Measurements from ENCODE around the gene CDK5.

The CDK5 gene

DNA sequence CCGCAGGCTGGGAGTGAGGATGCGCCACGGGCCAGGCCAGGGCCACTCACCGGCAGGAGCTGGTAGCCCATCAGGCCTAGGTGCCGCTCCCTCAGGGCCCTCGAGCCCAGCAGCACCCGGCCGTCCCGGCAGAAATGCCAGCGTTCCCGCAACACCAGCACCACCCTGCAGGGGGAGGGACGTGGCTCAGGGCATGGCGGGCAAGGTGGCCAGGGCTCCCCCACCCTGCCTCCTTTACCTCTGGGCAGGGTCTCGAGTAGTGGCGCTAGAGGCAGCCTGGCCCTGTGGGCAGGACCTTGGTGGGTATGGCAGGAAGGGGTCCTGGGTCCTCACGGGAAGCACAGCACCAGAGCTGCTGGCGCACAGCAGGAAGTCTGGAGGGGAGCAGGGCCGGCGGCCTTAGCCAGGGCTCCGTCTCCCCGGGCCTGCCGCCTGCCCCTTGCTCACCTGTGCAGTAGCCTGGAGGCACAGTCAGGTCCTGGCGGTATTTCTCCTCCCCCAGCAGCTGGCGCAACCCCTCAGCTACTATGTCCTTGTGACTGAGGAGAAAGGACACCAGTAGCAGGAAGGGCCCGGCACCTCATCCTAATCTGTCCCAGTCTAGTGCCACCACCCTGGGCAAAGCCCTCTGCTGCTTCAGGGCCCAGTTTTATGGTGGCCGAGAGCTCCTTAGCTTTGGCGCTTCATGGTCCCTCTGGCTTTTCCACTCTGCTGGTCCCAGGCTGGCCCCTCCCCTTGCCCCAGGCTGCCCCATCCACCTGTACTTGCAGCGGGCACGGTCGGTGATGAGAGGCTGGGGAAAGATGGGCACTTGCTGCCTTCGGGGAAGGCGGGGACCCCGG lies 19.4 kb upstream of the CDK5 start:
- no peak overlapping the region for H3K4me3 ChIP-seq (ENCODE audit: low read length)
- no peaks in the 10 kb centered on the region for H3K9me3 ChIP-seq (ENCODE audit: control insufficient read depth, low read length)
- H3K9ac ChIP-seq (ENCODE audit: low read length), result no peak overlapping the region
- H3K27me3 ChIP-seq (ENCODE audit: control insufficient read depth, insufficient read depth, low read length), result no peaks in the 10 kb centered on the region
- peaks cover 11% of the 10 kb centered on the region for H3K36me3 ChIP-seq (ENCODE audit: control insufficient read depth, insufficient read depth, low read length)
- peaks cover 38% of the 10 kb centered on the region for H3K4me1 ChIP-seq (ENCODE audit: control insufficient read depth, insufficient read depth, low read length)

DNA sequence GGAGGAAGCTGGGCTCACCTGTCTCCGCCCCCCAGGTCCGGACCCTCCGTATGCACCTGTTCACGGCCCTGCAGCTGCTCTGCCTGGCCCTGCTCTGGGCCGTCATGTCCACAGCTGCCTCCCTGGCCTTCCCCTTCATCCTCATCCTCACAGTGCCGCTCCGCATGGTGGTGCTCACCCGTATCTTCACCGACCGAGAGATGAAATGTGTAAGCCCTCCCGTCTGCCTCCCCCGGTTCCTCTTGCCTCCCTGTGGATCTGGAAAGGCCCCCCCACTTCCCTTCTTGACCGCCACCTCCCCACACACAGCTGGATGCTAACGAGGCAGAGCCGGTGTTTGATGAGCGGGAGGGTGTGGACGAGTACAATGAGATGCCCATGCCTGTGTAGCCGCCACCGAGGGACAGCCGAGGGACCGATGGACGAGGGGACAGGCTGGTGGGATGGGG lies 18.3 kb upstream of the CDK5 start:
- Histone ChIP-seq H3K9ac (ENCODE audit: low read length) (no peak overlapping the region), H3K36me3 (ENCODE audit: control insufficient read depth, insufficient read depth, low read length) (peaks cover 11% of the 10 kb centered on the region)

DNA sequence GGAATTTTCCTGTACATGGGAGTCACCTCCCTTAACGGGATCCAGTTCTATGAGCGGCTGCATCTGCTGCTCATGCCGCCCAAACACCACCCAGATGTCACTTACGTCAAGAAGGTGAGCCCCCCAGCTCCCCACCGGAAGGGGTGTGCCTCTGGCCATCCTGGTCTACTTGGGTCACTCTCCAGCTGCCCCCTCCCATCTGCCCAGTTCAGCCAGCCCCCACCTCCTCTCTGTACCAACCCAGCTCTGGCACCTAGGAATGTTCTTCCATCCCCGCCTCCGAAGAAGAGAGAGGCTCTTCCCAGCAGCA lies 17.9 kb upstream of the CDK5 start:
- Histone ChIP-seq H3K4me3 (ENCODE audit: low read length) (no peak overlapping the region), H3K4me1 (ENCODE audit: control insufficient read depth, insufficient read depth, low read length) (peaks cover 24% of the 10 kb centered on the region), H3K36me3 (ENCODE audit: control insufficient read depth, insufficient read depth, low read length) (peaks cover 11% of the 10 kb centered on the region), H3K9me3 (ENCODE audit: control insufficient read depth, low read length) (no peaks in the 10 kb centered on the region), H3K9ac (ENCODE audit: low read length) (no peak overlapping the region), H3K27me3 (ENCODE audit: control insufficient read depth, insufficient read depth, low read length) (no peaks in the 10 kb centered on the region)

More for the DNA sequence above, 18.3 kb upstream of the CDK5 start:
- Histone ChIP-seq H3K9me3 (ENCODE audit: control insufficient read depth, low read length) (no peaks in the 10 kb centered on the region), H3K27me3 (ENCODE audit: control insufficient read depth, insufficient read depth, low read length) (no peaks in the 10 kb centered on the region), H3K4me3 (ENCODE audit: low read length) (no peak overlapping the region), H3K4me1 (ENCODE audit: control insufficient read depth, insufficient read depth, low read length) (peaks cover 27% of the 10 kb centered on the region)

DNA sequence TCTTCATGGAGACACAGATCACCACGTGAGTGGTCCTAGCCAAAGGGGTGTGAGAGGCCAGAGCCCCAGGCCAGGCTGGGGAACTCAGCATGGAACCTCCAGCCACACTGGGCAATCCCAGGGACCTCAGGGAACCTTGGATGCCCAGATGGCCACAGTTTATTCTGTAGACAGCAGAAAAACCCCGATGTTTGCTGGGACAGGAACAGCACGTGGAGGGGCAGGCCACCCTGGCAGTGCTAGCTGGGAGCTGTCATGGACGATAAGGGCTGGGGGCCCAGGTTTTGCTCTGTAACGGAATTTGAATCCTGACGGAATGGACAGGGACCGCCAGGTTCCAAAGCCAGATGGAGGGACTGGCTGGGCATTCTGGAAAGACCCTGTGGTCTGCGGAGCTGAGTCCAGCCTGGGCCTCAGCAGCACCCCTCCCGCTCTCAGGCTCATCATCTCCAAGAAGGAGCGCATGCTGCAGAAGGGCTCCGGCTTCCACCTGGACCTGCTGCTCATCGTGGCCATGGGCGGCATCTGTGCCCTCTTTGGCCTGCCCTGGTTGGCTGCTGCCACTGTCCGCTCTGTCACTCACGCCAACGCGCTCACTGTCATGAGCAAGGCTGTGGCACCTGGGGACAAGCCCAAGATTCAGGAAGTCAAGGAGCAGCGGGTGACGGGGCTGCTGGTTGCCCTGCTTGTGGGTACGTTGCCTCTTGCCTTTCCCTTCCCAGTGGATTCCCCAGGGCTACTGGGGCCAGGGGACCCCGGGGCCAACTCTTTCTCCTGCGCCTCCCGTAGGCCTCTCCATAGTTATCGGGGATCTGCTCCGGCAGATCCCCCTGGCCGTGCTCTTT lies 17.3 kb upstream of the CDK5 start:
- H3K4me1 ChIP-seq (ENCODE audit: control insufficient read depth, insufficient read depth, low read length), result peaks cover 23% of the 10 kb centered on the region
- H3K4me3 ChIP-seq (ENCODE audit: low read length), result no peak overlapping the region
- peaks cover 11% of the 10 kb centered on the region for H3K36me3 ChIP-seq (ENCODE audit: control insufficient read depth, insufficient read depth, low read length)
- H3K9me3 ChIP-seq (ENCODE audit: control insufficient read depth, low read length), result no peaks in the 10 kb centered on the region
- H3K9ac ChIP-seq (ENCODE audit: low read length), result no peak overlapping the region
- no peaks in the 10 kb centered on the region for H3K27me3 ChIP-seq (ENCODE audit: control insufficient read depth, insufficient read depth, low read length)

DNA sequence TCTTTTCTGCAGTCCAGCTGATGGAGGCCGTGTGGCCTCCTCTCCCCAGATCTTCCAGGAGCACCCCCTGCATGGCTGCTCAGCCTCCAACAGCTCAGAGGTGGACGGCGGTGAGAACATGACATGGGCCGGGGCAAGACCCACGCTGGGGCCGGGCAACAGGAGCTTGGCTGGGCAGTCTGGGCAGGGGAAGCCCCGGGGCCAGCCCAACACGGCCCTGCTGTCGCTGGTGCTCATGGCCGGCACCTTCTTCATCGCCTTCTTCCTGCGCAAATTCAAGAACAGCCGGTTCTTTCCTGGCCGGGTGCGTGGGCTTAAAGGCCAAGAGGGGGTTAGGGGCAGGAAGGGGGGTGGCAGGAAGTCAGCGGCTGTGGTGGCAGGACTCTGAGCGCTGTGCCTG lies 16.3 kb upstream of the CDK5 start:
- H3K9me3 ChIP-seq (ENCODE audit: control insufficient read depth, low read length), result no peaks in the 10 kb centered on the region
- H3K4me3 ChIP-seq (ENCODE audit: low read length), result no peak overlapping the region
- H3K27me3 ChIP-seq (ENCODE audit: control insufficient read depth, insufficient read depth, low read length), result no peaks in the 10 kb centered on the region
- peaks cover 11% of the 10 kb centered on the region for H3K36me3 ChIP-seq (ENCODE audit: control insufficient read depth, insufficient read depth, low read length)
- H3K9ac ChIP-seq (ENCODE audit: low read length), result no peak overlapping the region
- H3K4me1 ChIP-seq (ENCODE audit: control insufficient read depth, insufficient read depth, low read length), result peaks cover 14% of the 10 kb centered on the region

DNA sequence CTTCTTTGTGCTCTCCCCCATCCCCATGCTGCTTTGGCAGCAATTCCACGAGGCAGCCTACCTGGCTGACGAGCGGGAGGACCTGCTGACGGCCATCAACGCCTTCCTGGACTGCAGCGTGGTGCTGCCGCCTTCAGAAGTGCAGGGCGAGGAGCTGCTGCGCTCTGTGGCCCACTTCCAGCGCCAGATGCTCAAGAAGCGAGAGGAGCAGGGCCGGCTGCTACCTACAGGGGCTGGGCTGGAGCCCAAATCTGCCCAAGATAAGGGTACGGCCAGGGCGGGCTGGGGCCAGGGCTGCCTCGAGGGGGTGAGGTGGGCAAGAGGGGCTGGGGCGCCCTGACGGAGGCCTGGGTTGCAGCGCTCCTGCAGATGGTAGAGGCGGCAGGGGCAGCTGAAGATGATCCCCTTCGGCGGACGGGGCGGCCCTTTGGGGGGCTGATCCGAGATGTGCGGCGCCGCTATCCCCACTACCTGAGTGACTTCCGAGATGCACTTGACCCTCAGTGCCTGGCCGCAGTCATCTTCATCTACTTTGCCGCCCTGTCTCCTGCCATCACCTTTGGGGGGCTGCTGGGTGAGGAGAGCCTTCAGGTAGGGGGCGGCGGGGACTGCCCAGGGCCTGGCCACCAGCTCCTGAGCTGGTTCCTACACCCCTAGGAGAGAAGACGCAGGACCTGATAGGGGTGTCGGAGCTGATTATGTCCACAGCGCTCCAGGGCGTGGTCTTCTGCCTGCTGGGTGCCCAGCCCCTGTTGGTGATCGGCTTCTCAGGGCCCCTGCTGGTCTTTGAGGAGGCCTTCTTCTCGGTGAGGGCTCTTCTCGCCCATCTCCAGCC lies 13.6 kb upstream of the CDK5 start:
- Histone ChIP-seq H3K4me1 (ENCODE audit: control insufficient read depth, insufficient read depth, low read length) (no peaks in the 10 kb centered on the region), H3K36me3 (ENCODE audit: control insufficient read depth, insufficient read depth, low read length) (peaks cover 15% of the 10 kb centered on the region), H3K9me3 (ENCODE audit: control insufficient read depth, low read length) (no peaks in the 10 kb centered on the region), H3K27me3 (ENCODE audit: control insufficient read depth, insufficient read depth, low read length) (no peaks in the 10 kb centered on the region), H3K4me3 (ENCODE audit: low read length) (no peak overlapping the region), H3K9ac (ENCODE audit: low read length) (no peak overlapping the region)

DNA sequence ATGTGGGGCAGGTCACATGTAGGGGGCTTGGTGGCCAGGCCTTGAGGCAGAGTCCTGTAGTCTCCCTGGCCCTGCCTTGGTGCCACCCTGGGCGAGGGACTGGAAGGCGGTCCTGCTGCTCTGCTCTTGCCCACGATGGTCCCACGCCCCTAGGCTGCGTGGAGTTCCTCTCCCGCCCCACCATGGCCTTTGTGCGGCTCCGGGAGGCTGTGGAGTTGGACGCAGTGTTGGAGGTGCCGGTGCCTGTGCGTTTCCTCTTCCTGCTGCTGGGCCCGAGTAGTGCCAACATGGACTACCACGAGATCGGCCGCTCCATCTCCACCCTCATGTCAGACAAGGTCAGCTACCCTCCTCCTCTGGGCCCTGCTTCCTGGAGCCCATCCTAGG lies 12.9 kb upstream of the CDK5 start:
- Histone ChIP-seq H3K4me3 (ENCODE audit: low read length) (no peak overlapping the region), H3K27me3 (ENCODE audit: control insufficient read depth, insufficient read depth, low read length) (no peaks in the 10 kb centered on the region), H3K36me3 (ENCODE audit: control insufficient read depth, insufficient read depth, low read length) (peaks cover 16% of the 10 kb centered on the region), H3K9me3 (ENCODE audit: control insufficient read depth, low read length) (no peaks in the 10 kb centered on the region), H3K4me1 (ENCODE audit: control insufficient read depth, insufficient read depth, low read length) (no peaks in the 10 kb centered on the region), H3K9ac (ENCODE audit: low read length) (no peak overlapping the region)

DNA sequence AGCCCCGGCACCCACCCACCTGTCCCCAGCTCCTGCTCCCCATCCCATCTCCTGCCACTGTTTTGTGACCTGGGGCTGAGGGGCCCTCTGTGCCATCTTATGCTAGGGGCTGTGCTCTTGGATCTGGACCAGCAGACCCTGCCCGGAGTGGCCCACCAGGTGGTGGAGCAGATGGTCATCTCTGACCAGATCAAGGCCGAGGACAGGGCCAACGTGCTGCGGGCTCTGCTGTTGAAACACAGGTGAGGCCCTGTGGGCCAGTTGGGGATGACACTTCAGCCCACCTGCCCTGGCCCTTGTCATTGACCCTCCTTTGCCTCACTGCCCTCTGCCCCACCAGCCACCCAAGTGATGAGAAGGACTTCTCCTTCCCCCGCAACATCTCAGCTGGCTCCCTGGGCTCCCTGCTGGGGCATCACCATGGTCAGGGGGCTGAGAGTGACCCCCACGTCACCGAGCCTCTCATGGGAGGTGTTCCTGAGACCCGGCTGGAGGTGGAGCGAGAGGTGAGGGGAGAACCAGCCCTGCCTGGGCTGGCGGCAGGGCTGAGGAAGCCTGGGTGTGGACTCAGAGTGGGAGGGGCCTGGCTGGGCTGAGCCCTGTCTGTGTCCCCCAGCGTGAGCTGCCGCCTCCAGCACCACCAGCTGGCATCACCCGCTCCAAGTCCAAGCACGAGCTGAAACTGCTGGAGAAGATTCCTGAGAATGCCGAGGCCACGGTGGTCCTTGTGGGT lies 12.3 kb upstream of the CDK5 start:
- Histone ChIP-seq H3K9me3 (ENCODE audit: control insufficient read depth, low read length) (no peaks in the 10 kb centered on the region), H3K27me3 (ENCODE audit: control insufficient read depth, insufficient read depth, low read length) (no peaks in the 10 kb centered on the region), H3K4me3 (ENCODE audit: low read length) (no peak overlapping the region), H3K36me3 (ENCODE audit: control insufficient read depth, insufficient read depth, low read length) (peaks cover 16% of the 10 kb centered on the region), H3K4me1 (ENCODE audit: control insufficient read depth, insufficient read depth, low read length) (no peaks in the 10 kb centered on the region), H3K9ac (ENCODE audit: low read length) (no peak overlapping the region)

DNA sequence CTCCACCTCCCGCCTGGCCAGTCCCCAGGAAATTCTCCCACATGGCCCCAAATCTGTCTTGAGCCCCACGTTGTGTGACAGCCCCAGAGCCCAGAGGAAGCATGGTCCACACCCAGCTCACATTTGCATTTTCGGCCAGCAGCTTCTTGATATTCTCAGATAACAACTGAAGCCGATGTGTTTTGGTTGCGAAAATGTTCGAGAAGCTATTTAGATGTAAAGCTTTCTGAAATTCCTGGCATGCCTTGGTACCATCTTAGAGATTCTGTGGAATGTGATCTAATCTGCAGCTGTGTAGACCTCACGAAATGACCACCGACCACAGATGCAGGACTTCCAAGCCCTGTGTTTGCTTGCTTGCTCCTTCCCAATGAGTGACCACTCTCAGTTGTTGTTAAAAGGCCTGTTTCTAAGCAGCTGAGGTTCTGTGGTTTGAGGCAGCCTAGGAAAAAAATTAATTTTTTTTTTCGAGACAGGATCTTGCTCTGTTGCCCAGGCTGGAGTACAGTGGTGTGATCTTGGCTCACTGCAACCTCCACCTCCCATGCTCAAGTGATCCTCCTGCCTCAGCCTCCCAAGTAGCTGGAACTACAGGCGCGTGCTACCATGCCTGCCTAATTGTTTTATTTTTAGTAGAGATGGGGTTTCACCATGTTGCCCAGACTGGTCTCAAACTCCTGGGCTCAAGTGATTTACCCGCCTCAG lies 10.5 kb upstream of the CDK5 start:
- Histone ChIP-seq H3K9ac (ENCODE audit: low read length) (no peak overlapping the region), H3K27me3 (ENCODE audit: control insufficient read depth, insufficient read depth, low read length) (no peaks in the 10 kb centered on the region), H3K9me3 (ENCODE audit: control insufficient read depth, low read length) (no peaks in the 10 kb centered on the region), H3K4me1 (ENCODE audit: control insufficient read depth, insufficient read depth, low read length) (peaks cover 4% of the 10 kb centered on the region), H3K4me3 (ENCODE audit: low read length) (no peak overlapping the region), H3K36me3 (ENCODE audit: control insufficient read depth, insufficient read depth, low read length) (peaks cover 16% of the 10 kb centered on the region)

DNA sequence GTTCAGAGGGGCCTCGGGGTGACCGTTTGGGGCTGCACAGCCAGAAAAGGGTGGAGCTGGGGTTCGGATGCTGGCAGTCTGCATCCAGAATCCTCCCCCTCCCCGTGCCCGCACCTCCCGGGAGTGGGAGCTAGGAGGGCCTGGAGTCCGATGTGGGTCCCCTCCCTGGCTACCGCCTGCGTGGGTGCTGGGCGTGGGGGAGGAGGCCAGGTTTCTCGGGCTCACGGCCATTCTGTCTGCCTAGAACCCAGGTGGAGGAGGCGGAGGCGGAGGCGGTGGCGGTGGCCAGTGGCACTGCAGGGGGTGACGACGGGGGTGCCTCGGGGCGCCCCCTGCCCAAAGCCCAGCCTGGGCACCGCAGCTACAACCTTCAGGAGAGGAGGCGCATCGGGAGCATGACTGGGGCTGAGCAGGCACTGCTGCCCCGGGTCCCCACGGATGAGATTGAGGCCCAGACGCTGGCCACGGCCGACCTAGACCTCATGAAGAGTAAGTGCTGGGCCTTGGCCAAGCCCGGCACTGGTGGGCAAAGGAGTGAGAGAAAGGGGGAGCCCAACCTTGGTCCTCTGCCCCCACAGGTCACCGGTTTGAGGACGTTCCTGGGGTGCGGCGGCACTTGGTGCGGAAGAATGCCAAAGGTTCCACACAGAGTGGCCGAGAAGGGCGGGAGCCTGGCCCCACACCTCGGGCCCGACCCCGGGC lies 8.7 kb upstream of the CDK5 start:
- Histone ChIP-seq H3K27me3 (ENCODE audit: control insufficient read depth, insufficient read depth, low read length) (no peaks in the 10 kb centered on the region), H3K4me1 (ENCODE audit: control insufficient read depth, insufficient read depth, low read length) (peaks cover 19% of the 10 kb centered on the region), H3K9ac (ENCODE audit: low read length) (no peak overlapping the region), H3K4me3 (ENCODE audit: low read length) (no peak overlapping the region), H3K9me3 (ENCODE audit: control insufficient read depth, low read length) (no peaks in the 10 kb centered on the region), H3K36me3 (ENCODE audit: control insufficient read depth, insufficient read depth, low read length) (peaks cover 16% of the 10 kb centered on the region)

All from mucosa of stomach (tissue), 1 donor.